DOHH2 (cell line): ENCODE measurements around the gene GSG1L.

ENCODE experiments used
- H3F3A ChIP-seq: fragments of 200-600 bp; sonication (generic), shearing (Covaris generic); 2 replicates; pipeline ENCODE4 v1.6.0; 2016; ENCODE audit warnings: antibody characterized with exemption, mild to moderate bottlenecking; ENCODE audit not compliant: control insufficient read depth, insufficient read depth
- H3K27ac ChIP-seq: fragments of 200-600 bp; sonication (generic); 2 replicates; pipeline ENCODE4 v1.5.1; 2014; ENCODE audit warnings: low read depth, mild to moderate bottlenecking, low read length, moderate library complexity
- H3K27me3 ChIP-seq: fragments of 200-600 bp; sonication (generic); 2 replicates; pipeline ENCODE4 v1.6.1; 2014; ENCODE audit warnings: mild to moderate bottlenecking, low read length, mixed read lengths; ENCODE audit not compliant: control insufficient read depth
- H3K36me3 ChIP-seq: fragments of 200-600 bp; sonication (generic); 2 replicates; pipeline ENCODE4 v1.6.1; 2014; ENCODE audit warnings: mild to moderate bottlenecking, low read length, moderate library complexity, mixed read lengths; ENCODE audit not compliant: control insufficient read depth
- H3K4me1 ChIP-seq: fragments of 200-600 bp; sonication (generic); 2 replicates; pipeline ENCODE4 v1.6.1; 2014; ENCODE audit warnings: mild to moderate bottlenecking, low read length, mixed read lengths; ENCODE audit not compliant: control insufficient read depth
- H3K4me2 ChIP-seq: fragments of 200-600 bp; sonication (generic); 2 replicates; pipeline ENCODE4 v1.6.0; 2014; ENCODE audit warnings: mild to moderate bottlenecking, low read length, moderate library complexity
- H3K4me3 ChIP-seq: fragments of 200-600 bp; sonication (generic); 2 replicates; pipeline ENCODE4 v1.5.1; 2014; ENCODE audit warnings: mild to moderate bottlenecking, low read length, mixed read lengths
- H3K79me2 ChIP-seq: fragments of 200-600 bp; sonication (generic); 2 replicates; pipeline ENCODE4 v1.6.1; 2014; ENCODE audit warnings: mild to moderate bottlenecking, low read length, mixed read lengths; ENCODE audit not compliant: control insufficient read depth
- H3K9me2 ChIP-seq: fragments of 200-600 bp; sonication (generic); replicated peaks from 2 replicates; pipeline ENCODE4 v1.6.1; 2014; ENCODE audit warnings: mild to moderate bottlenecking, low read length, mixed read lengths; ENCODE audit not compliant: control insufficient read depth
- H3K9me3 ChIP-seq: fragments of 200-600 bp; sonication (generic); 2 replicates; pipeline ENCODE4 v1.6.1; 2014; ENCODE audit warnings: antibody characterized with exemption, low read length, mixed read lengths; ENCODE audit not compliant: control insufficient read depth, insufficient read depth
- H4K20me1 ChIP-seq: fragments of 200-600 bp; sonication (generic); 2 replicates; pipeline ENCODE4 v1.6.0; 2014; ENCODE audit warnings: low read depth, mild to moderate bottlenecking, antibody characterized with exemption, low read length, moderate library complexity; ENCODE audit not compliant: control insufficient read depth, insufficient read depth
- CTCF ChIP-seq: fragments of 200-600 bp; sonication (generic); IDR thresholded peaks from one replicate; pipeline ENCODE4 v1.5.1; 2014; ENCODE audit warnings: antibody characterized with exemption, mild to moderate bottlenecking, low read depth, low read length; ENCODE audit not compliant: poor library complexity, severe bottlenecking
- EZH2phosphoT487 ChIP-seq: fragments of 200-600 bp; sonication (generic); IDR thresholded peaks from 2 replicates; pipeline ENCODE4 v1.6.1; 2017; ENCODE audit warnings: borderline replicate concordance, mild to moderate bottlenecking, antibody characterized with exemption, low read length, moderate library complexity, mixed read lengths

GSG1L gene

DNA sequence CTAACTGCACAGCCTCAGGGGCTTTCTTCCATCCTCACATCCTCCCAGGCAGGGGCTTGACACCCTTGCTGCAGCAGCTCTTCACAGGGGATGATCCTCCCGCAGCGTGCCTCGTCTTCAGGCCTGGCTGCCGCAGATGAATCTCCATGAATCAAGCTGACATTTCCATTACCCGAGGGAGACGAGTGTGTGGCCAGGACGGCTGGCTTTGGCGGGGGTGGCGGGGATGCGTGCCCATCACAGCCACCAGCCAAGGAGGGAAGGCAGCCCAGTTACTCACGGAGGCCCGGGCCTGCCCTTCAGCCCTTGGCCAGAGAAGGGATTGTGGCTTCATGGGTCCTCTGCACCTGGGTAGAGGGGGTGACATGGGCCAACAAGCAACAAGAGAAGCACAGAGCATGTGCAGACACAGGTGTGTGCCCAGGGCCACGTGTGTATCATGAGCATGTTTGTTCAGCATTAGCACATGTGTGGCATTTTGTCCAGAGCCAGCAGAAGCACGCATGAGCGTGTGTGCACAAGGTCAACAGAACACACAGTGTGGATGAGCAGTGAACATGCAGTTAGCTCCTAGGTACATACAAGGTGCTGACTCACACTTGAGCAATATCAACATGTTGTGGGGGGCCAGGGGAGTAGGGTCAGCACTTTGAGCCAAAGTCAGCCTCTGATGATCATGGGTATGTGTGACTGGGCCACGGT lies 277.1 kb downstream of the GSG1L start:
- H3K9me3 ChIP-seq = no peaks in the 10 kb centered on the region
- no peaks in the 10 kb centered on the region for H3K4me1 ChIP-seq
- no peaks in the 10 kb centered on the region for H3K9me2 ChIP-seq
- H3K4me3 ChIP-seq = no peak overlapping the region
- no peaks in the 10 kb centered on the region for H3K36me3 ChIP-seq
- no peak for TF ChIP-seq EZH2phosphoT487
- TF ChIP-seq CTCF = no peak
- no peaks in the 10 kb centered on the region for H3K79me2 ChIP-seq
- no peaks in the 10 kb centered on the region for H3F3A ChIP-seq
- H3K27ac ChIP-seq = no peak overlapping the region
- H3K27me3 ChIP-seq = no peaks in the 10 kb centered on the region
- no peak overlapping the region for H3K4me2 ChIP-seq
- no peaks in the 10 kb centered on the region for H4K20me1 ChIP-seq

DNA sequence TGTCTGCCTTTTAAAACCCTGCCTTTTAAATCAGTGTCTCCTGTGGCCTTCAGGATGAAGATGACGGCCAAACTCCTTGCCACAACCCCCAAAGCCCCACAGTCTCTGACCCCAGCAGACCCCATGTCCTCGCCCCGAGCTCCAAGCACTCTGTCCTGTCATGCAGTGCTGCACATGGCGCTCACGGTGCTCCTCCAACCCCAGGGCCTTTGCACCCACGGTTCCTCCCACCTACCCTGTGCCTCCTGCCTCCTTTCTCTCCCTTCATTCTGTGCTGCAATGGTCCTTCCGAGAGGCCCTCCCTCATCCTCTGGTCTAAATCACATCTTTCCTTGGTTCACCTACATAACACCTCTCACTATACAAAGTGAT lies 278.2 kb downstream of the GSG1L start:
- TF ChIP-seq EZH2phosphoT487 = no peak
- no peak for TF ChIP-seq CTCF
- Histone ChIP-seq H3K4me2 (no peak overlapping the region), H3K79me2 (no peaks in the 10 kb centered on the region), H3K27me3 (no peaks in the 10 kb centered on the region), H3K27ac (no peak overlapping the region), H3K4me1 (no peaks in the 10 kb centered on the region), H3K9me3 (no peaks in the 10 kb centered on the region), H3K9me2 (no peaks in the 10 kb centered on the region), H3K36me3 (no peaks in the 10 kb centered on the region), H3K4me3 (no peak overlapping the region), H3F3A (no peaks in the 10 kb centered on the region), H4K20me1 (no peaks in the 10 kb centered on the region)

DNA sequence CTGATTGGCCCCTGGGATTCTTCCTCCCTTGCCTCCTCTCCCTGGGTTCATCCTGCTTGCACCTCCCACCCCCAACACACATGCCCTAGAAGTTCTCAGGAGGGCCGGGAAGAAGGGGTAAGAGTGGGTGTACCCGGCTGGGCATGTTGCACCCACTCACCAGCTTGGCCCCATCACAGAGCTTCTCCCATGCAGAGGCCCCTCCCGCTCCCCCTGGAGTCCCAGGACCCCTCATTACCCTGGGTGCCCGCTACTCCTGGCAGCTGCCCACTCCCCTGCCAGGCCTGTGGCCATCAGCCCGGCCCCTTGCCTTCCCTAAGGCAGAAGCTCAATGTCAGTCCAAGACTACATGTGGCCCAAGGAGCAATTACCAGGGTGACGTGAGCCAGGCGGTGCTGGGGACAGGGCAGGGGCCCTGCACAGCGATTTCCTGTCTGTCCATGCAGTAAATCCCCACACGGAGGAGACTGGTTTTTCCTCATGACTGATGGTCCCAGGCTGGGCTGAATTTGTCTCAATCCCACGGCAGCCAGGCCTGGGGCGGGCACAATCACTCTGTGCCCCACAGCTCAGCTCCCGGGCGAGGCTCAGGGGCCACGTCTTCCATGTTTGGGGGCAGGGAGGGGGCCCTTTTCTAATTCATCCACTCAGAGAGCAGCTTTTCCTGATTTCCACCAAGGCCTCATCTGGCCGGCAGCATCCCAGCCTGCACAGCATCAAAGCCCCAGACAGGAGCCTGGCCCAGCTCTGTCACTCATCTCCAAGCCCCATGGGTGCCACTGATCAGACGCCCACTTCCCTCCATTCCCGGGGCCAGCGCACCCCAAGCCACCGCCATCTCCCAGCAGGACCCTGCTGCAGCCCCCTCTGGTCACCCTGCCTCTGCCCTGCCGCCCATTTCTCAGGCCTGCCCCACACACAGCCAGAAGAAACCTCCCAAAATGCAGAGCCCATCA lies 278.9 kb downstream of the GSG1L start:
- H3K27me3 ChIP-seq = no peaks in the 10 kb centered on the region
- H3K9me3 ChIP-seq = no peaks in the 10 kb centered on the region
- H3K4me2 ChIP-seq = no peak overlapping the region
- no peaks in the 10 kb centered on the region for H3F3A ChIP-seq
- H3K4me3 ChIP-seq = no peak overlapping the region
- no peak for TF ChIP-seq CTCF
- TF ChIP-seq EZH2phosphoT487 = no peak
- H3K9me2 ChIP-seq = no peaks in the 10 kb centered on the region
- H3K36me3 ChIP-seq = no peaks in the 10 kb centered on the region
- H3K27ac ChIP-seq = no peak overlapping the region
- H3K79me2 ChIP-seq = no peaks in the 10 kb centered on the region
- H3K4me1 ChIP-seq = no peaks in the 10 kb centered on the region
- H4K20me1 ChIP-seq = no peaks in the 10 kb centered on the region
